HG03175 (cell line): ENCODE data around the gene ZNF524.
A peak's percentile ranks its signal among the peaks of the same experiment; 100 is the strongest.
"Not testable (repeated sequence)": the region's sequence is repeated elsewhere in the genome, so short reads cannot be mapped to it uniquely, and the experiment has no call there.

Experiments used
- ATAC-seq: cut with Tn5 transposase; IDR thresholded peaks from one replicate; pipeline ENCODE4 v1.9.1; 2021; ENCODE audit warnings: mild to moderate bottlenecking, moderate library complexity; ENCODE audit not compliant: unreplicated experiment

The ZNF524 gene

GRCh38 chr19:55599842-55600661 is at the start of gene ZNF524:
ZNF524 (plus strand) TSS chr19:55600288; CDS start chr19:55602113, 1,825 bp downstream.
- ATAC-seq = peak; percentile 37

- no peak for ATAC-seq
Observed at GRCh38 chr19:55550321-55550650, 49.8 kb upstream of the ZNF524 start.

GRCh38 chr19:55552206-55552605 is 47.9 kb upstream of the ZNF524 start:
- no peak for ATAC-seq

- ATAC-seq = no peak
Observed at GRCh38 chr19:55552620-55553019, 47.5 kb upstream of the ZNF524 start.

- ATAC-seq = no peak
Observed at GRCh38 chr19:55553217-55554182, 46.6 kb upstream of the ZNF524 start.

GRCh38 chr19:55554302-55554701 is 45.8 kb upstream of the ZNF524 start:
- ATAC-seq = no peak

GRCh38 chr19:55554741-55555152 is 45.3 kb upstream of the ZNF524 start:
- ATAC-seq = no peak

GRCh38 chr19:55559684-55560083 is 40.4 kb upstream of the ZNF524 start:
- no peak for ATAC-seq

GRCh38 chr19:55563261-55563690 is 36.8 kb upstream of the ZNF524 start:
- ATAC-seq = no peak

- ATAC-seq = no peak
Observed at GRCh38 chr19:55566823-55567222, 33.3 kb upstream of the ZNF524 start.

GRCh38 chr19:55567708-55568328 is 32.3 kb upstream of the ZNF524 start:
- no peak for ATAC-seq

GRCh38 chr19:55569477-55569876 is 30.6 kb upstream of the ZNF524 start:
- ATAC-seq = not testable (repeated sequence)

GRCh38 chr19:55573929-55574328 is 26.2 kb upstream of the ZNF524 start:
- not testable (repeated sequence) for ATAC-seq

- ATAC-seq = no peak
Observed at GRCh38 chr19:55576746-55577145, 23.3 kb upstream of the ZNF524 start.

- ATAC-seq = no peak
Observed at GRCh38 chr19:55578031-55578760, 21.9 kb upstream of the ZNF524 start.

- no peak for ATAC-seq
Observed at GRCh38 chr19:55578761-55579747, 21.0 kb upstream of the ZNF524 start.

- no peak for ATAC-seq
Observed at GRCh38 chr19:55579766-55580621, 20.1 kb upstream of the ZNF524 start.

- ATAC-seq = peak; percentile 55
Observed at GRCh38 chr19:55580628-55581144, 19.4 kb upstream of the ZNF524 start, which contains the start of gene ZNF579. ZNF579 (minus strand) TSS chr19:55580848; CDS start chr19:55579639, 1,209 bp downstream.
